H1 (cell line): ENCODE results near the gene ABCG1. TPM values are rescaled to one million over a fixed set of nuclear protein-coding genes. Genes with fewer than 3 reads are reported as not detected.

Source experiments
- CTCF ChIA-PET: fragments of 300-600 bp; sonication (Branson Sonifier 250); formaldehyde crosslinking; loops from one replicate; lab custom pipeline; 2021; ENCODE audit not compliant: partially characterized antibody; lab: Charles Lee
- POLR2A ChIA-PET: fragments of 300-600 bp; sonication (Branson Sonifier 250); formaldehyde crosslinking; loops from one replicate; lab custom pipeline; 2021; ENCODE audit warnings: inconsistent platforms; ENCODE audit not compliant: partially characterized antibody; lab: Charles Lee
- DNase-seq, 2 experiments: peaks; one replicate each; pipeline versions ENCODE4 v3.0.0 to v3.0.0-alpha.2; 2010 to 2022; ENCODE audit warnings: low spot score in 2 of 2, low read depth in 1 of 2, mixed read lengths in 1 of 2
- FAIRE-seq: peaks from 2 replicates; lab custom pipeline; 2011; peaks lifted over from hg19 to GRCh38; lab: Jason Lieb, UNC
- H2AFZ ChIP-seq: 2 replicates; pipeline ENCODE4 v1.8.1; 2012; ENCODE audit warnings: low read length, inconsistent platforms
- H2AK5ac ChIP-seq: 2 replicates; pipeline ENCODE4 v1.6.1; 2013; ENCODE audit warnings: low read depth, low read length
- H2BK120ac ChIP-seq: replicated peaks from 2 replicates; pipeline ENCODE3; 2013; ENCODE audit warnings: low read depth, low read length, inconsistent platforms
- H2BK12ac ChIP-seq: 2 replicates; pipeline ENCODE4 v1.6.1; 2013; ENCODE audit warnings: low read depth, low read length
- H2BK15ac ChIP-seq: 2 replicates; pipeline ENCODE4 v1.6.1; 2013; ENCODE audit warnings: low read length
- H2BK20ac ChIP-seq: 2 replicates; pipeline ENCODE4 v1.6.1; 2013; ENCODE audit warnings: low read length
- H2BK5ac ChIP-seq: 2 replicates; pipeline ENCODE4 v1.6.1; 2013; ENCODE audit warnings: low read depth, low read length
- H3K14ac ChIP-seq: 2 replicates; pipeline ENCODE4 v1.6.1; 2013; ENCODE audit warnings: inconsistent platforms; ENCODE audit not compliant: insufficient read length
- H3K18ac ChIP-seq: 2 replicates; pipeline ENCODE4 v1.6.1; 2013; ENCODE audit warnings: low read length; ENCODE audit errors: extremely low read depth
- H3K23ac ChIP-seq: 2 replicates; pipeline ENCODE4 v1.6.1; 2013; ENCODE audit warnings: inconsistent platforms; ENCODE audit not compliant: insufficient read length
- H3K23me2 ChIP-seq: 2 replicates; pipeline ENCODE4 v1.6.1; 2013; ENCODE audit warnings: low read depth, low read length
- H3K27ac ChIP-seq: 2 replicates; pipeline ENCODE4 v1.6.1; 2011; ENCODE audit warnings: low read depth, low read length, inconsistent platforms
- H3K27me3 ChIP-seq, 4 experiments: replicated peaks in 1 of 4; 1 replicate in 1 of 4; 2 replicates in 3 of 4; pipeline versions ENCODE4 v1.6.1 to v1.8.1; 2011 to 2013; ENCODE audit warnings: low read length in 3 of 4, mild to moderate bottlenecking in 3 of 4, inconsistent platforms in 2 of 4, mixed read lengths in 2 of 4, moderate library complexity in 1 of 4; ENCODE audit not compliant: control insufficient read depth in 3 of 4, insufficient read depth in 3 of 4; ENCODE audit errors: extremely low read depth in 1 of 4
- H3K36me3 ChIP-seq, 4 experiments: 2 replicates each; pipeline versions ENCODE4 v1.6.1 to v1.8.1; 2011 to 2013; ENCODE audit warnings: mild to moderate bottlenecking in 4 of 4, low read length in 3 of 4, moderate library complexity in 2 of 4, control low read depth in 1 of 4, inconsistent platforms in 1 of 4; ENCODE audit not compliant: insufficient read depth in 4 of 4, control insufficient read depth in 2 of 4
- H3K4ac ChIP-seq: replicated peaks from 2 replicates; pipeline ENCODE3; 2013; ENCODE audit warnings: low read length, low read depth, mixed read lengths, inconsistent platforms; ENCODE audit not compliant: insufficient read length
- H3K4me1 ChIP-seq, 4 experiments: replicated peaks in 1 of 4; 1 replicate in 1 of 4; 2 replicates in 3 of 4; pipeline versions ENCODE4 v1.6.1 to v1.8.1; 2011 to 2013; ENCODE audit warnings: low read length in 3 of 4, inconsistent platforms in 2 of 4, mixed read lengths in 1 of 4; ENCODE audit not compliant: insufficient read depth in 4 of 4, control insufficient read depth in 3 of 4
- H3K4me2 ChIP-seq, 2 experiments: 2 replicates each; pipeline versions ENCODE4 v1.6.1 to v1.8.1; 2011 to 2013; ENCODE audit warnings: low read depth in 2 of 2, low read length in 2 of 2, control low read depth in 1 of 2, inconsistent platforms in 1 of 2, mild to moderate bottlenecking in 1 of 2; ENCODE audit not compliant: insufficient read depth in 1 of 2
- H3K4me3 ChIP-seq, 4 experiments: fragments of 200-600, 300-600 bp in 1 of 4; sonication (generic), shearing (Covaris generic), sonication (Bioruptor Twin) in 1 of 4; 2 replicates each; pipeline versions ENCODE4 v1.5.1 to v1.8.1; 2011 to 2016; ENCODE audit warnings: low read length in 4 of 4, low read depth in 3 of 4, control low read depth in 2 of 4, inconsistent platforms in 2 of 4, mild to moderate bottlenecking in 2 of 4, mixed read lengths in 1 of 4, moderate library complexity in 1 of 4; ENCODE audit not compliant: insufficient read depth in 2 of 4; ENCODE audit errors: extremely low read depth in 1 of 4
- H3K56ac ChIP-seq: replicated peaks from 2 replicates; pipeline ENCODE3; 2013; ENCODE audit warnings: low read depth, mild to moderate bottlenecking, mixed read lengths, low read length, inconsistent platforms; ENCODE audit not compliant: insufficient read length
- H3K79me1 ChIP-seq: 2 replicates; pipeline ENCODE4 v1.6.1; 2013; ENCODE audit warnings: low read depth, low read length, control low read depth
- H3K79me2 ChIP-seq, 2 experiments: 2 replicates each; pipeline versions ENCODE4 v1.6.1 to v1.8.1; 2012 to 2013; ENCODE audit warnings: low read length in 2 of 2, mild to moderate bottlenecking in 2 of 2, inconsistent platforms in 1 of 2; ENCODE audit not compliant: insufficient read depth in 2 of 2, control insufficient read depth in 1 of 2
- H3K9ac ChIP-seq, 4 experiments: replicated peaks in 1 of 4; 1 replicate in 1 of 4; 2 replicates in 3 of 4; pipeline versions ENCODE4 v1.6.1 to v1.8.1; 2011 to 2013; ENCODE audit warnings: low read depth in 3 of 4, low read length in 3 of 4, control low read depth in 2 of 4, mild to moderate bottlenecking in 2 of 4, moderate library complexity in 2 of 4, inconsistent platforms in 1 of 4; ENCODE audit errors: extremely low read depth in 1 of 4
- H3K9me3 ChIP-seq, 2 experiments: 2 replicates each; pipeline versions ENCODE4 v1.6.1 to v1.8.1; 2012 to 2013; ENCODE audit warnings: mild to moderate bottlenecking in 2 of 2, moderate library complexity in 2 of 2, control low read depth in 1 of 2, inconsistent platforms in 1 of 2, low read depth in 1 of 2, low read length in 1 of 2, mixed read lengths in 1 of 2; ENCODE audit not compliant: insufficient read depth in 2 of 2
- H4K20me1 ChIP-seq, 2 experiments: replicated peaks in 1 of 2; 2 replicates each; pipeline versions ENCODE3 to v1.8.1; 2011 to 2013; ENCODE audit warnings: inconsistent platforms in 2 of 2, low read length in 2 of 2, mild to moderate bottlenecking in 1 of 2; ENCODE audit not compliant: insufficient read depth in 2 of 2, control insufficient read depth in 1 of 2
- H4K5ac ChIP-seq: 2 replicates; pipeline ENCODE4 v1.6.1; 2013; ENCODE audit warnings: low read length, low read depth, mixed read lengths, inconsistent platforms; ENCODE audit not compliant: insufficient read length
- H4K8ac ChIP-seq: 2 replicates; pipeline ENCODE4 v1.8.0; 2013; ENCODE audit warnings: mild to moderate bottlenecking, moderate library complexity, low read length, inconsistent platforms; ENCODE audit not compliant: insufficient read depth; ENCODE audit errors: extremely low read depth
- H4K91ac ChIP-seq: replicated peaks from 2 replicates; pipeline ENCODE3; 2013; ENCODE audit warnings: low read length, mixed read lengths, inconsistent platforms; ENCODE audit not compliant: insufficient read length
- CBX8 ChIP-seq: fragments of 300-800, 300-1000 bp; sonication (generic); IDR thresholded peaks from 2 replicates; pipeline ENCODE4 v1.7.1; 2016; ENCODE audit warnings: low read depth, low read length, borderline replicate concordance
- FOSL1 ChIP-seq: IDR thresholded peaks from 2 replicates; pipeline ENCODE4 v1.6.1; 2011; ENCODE audit warnings: mild to moderate bottlenecking, low read depth, low read length, moderate library complexity; ENCODE audit not compliant: insufficient read depth
- KDM1A ChIP-seq: fragments of 200-600, 300-600 bp; sonication (generic); IDR thresholded peaks from 2 replicates; pipeline ENCODE4 v1.7.1; 2016; ENCODE audit warnings: mild to moderate bottlenecking, low read length, borderline replicate concordance
- NRF1 ChIP-seq: IDR thresholded peaks from 2 replicates; pipeline ENCODE4 v1.6.1; 2011; ENCODE audit warnings: mild to moderate bottlenecking, low read depth, low read length, improper control_type of control experiment
- POLR2A ChIP-seq, 2 experiments: IDR thresholded peaks; 1 replicate in 1 of 2; 2 replicates in 1 of 2; pipeline ENCODE4 v1.6.1; 2011; ENCODE audit warnings: low read depth in 2 of 2, low read length in 2 of 2, mild to moderate bottlenecking in 2 of 2; ENCODE audit errors: control extremely low read depth in 1 of 2
- POLR2AphosphoS5 ChIP-seq: IDR thresholded peaks from 2 replicates; pipeline ENCODE4 v1.6.1; 2011; ENCODE audit warnings: low read depth, low read length
- RBBP5 ChIP-seq: IDR thresholded peaks from 2 replicates; pipeline ENCODE4 v1.7.1; 2012; ENCODE audit warnings: low read depth, mild to moderate bottlenecking, inconsistent platforms, low read length, moderate library complexity, borderline replicate concordance
- RFX5 ChIP-seq: IDR thresholded peaks from 2 replicates; pipeline ENCODE4 v1.6.1; 2011; ENCODE audit warnings: low read depth, low read length, improper control_type of control experiment, borderline replicate concordance
- TCF12 ChIP-seq: IDR thresholded peaks from 2 replicates; pipeline ENCODE4 v1.6.1; 2011; ENCODE audit warnings: low read depth, mild to moderate bottlenecking, low read length
- WGBS, 2 experiments: shearing (Covaris generic) in 1 of 2; methylation state at CpG; one replicate each; pipeline versions ENCODE4 v1.1.6 to v1.1.7; 2013 to 2015; ENCODE audit warnings: low lambda C conversion rate in 2 of 2, mixed read lengths in 2 of 2, inconsistent platforms in 1 of 2, low coverage in 1 of 2, missing lambda C conversion rate in 1 of 2; ENCODE audit not compliant: insufficient replicate concordance in 2 of 2, insufficient coverage in 1 of 2, insufficient read length in 1 of 2; ENCODE audit errors: extremely low coverage in 1 of 2, missing lambda C conversion rate in 1 of 2; 5-methylcytosine and 5-hydroxymethylcytosine counted together
- polyA plus RNA-seq, 7 experiments: library from polyadenylated mRNA; depleted of rRNA in 3 of 7; stranded (reverse) in 5 of 7; unstranded in 2 of 7; fragments of >200 nt in 5 of 7; fragments of 200-250 nt in 2 of 7; gene quantifications; 1 replicate in 5 of 7; 2 replicates in 1 of 7; 4 replicates in 1 of 7; pipeline versions ENCODE4 v1.2.1 to v1.2.3, GENCODE V29; 2011 to 2013; ENCODE audit warnings: missing spikeins in 2 of 7, mixed read lengths in 2 of 7
- total RNA-seq: library from RNA; stranded (reverse); fragmentation: NEBNext Ultra II Directional; extraction: Animal tissue kit (Norgen Biotek cat#: 25700); gene quantifications from 2 replicates; pipeline ENCODE4 v1.2.1, GENCODE V29; 2021

ABCG1 gene
- total and polyA plus RNA-seq, 2 of the 8 experiments (the other 6 are each of a cell fraction or from before 2014, with no cell fraction given): 2.1 to 4.0 TPM

- no peak overlapping the region for H3K14ac ChIP-seq
- peaks cover 8 to 25% (median 16%) of the 10 kb centered on the region in 4 experiments for H3K27me3 ChIP-seq
- POLR2A ChIA-PET: no interaction called here
- peaks cover 3% of the 10 kb centered on the region for H3K23me2 ChIP-seq
- CTCF ChIA-PET: interaction anchor here (1.2 kb wide), 1 partner anchor 18 kb away, joined by 3 read pairs; no protein-coding TSS in a partner anchor
- no peak overlapping the region for H2BK5ac ChIP-seq
- no peak overlapping the region for H3K18ac ChIP-seq
- H3K9ac ChIP-seq: no peak overlapping the region
- H3K79me2 ChIP-seq: no peaks in the 10 kb centered on the region
- no peak overlapping the region for H2BK15ac ChIP-seq
- H3K27ac ChIP-seq: no peak overlapping the region
- H2AK5ac ChIP-seq: no peak overlapping the region
- DNase-seq (no peak), FAIRE-seq (no peak)
- H3K23ac ChIP-seq: no peak overlapping the region
- peaks cover 11 to 16% of the 10 kb centered on the region in 2 experiments for H3K9me3 ChIP-seq
- no peak overlapping the region for H2BK20ac ChIP-seq
- no peak overlapping the region for H4K8ac ChIP-seq
- H2AFZ ChIP-seq: no peak overlapping the region
- H4K20me1 ChIP-seq: peaks cover 0 to under 1% of the 10 kb centered on the region in 2 experiments
- H3K4me3 ChIP-seq: no peak overlapping the region
- no peak overlapping the region for H2BK120ac ChIP-seq
- H3K4me2 ChIP-seq: no peak overlapping the region
- H3K36me3 ChIP-seq: no peaks in the 10 kb centered on the region
- 89% methylated on average over 5 of the region's 5 CpGs; no CpG with 5 or more reads in 1 of the 2 experiments for WGBS, 2 experiments
- H4K91ac ChIP-seq: no peak overlapping the region
- no peak overlapping the region for H2BK12ac ChIP-seq
- H3K56ac ChIP-seq: no peak overlapping the region
- H3K4me1 ChIP-seq: peaks cover 0 to 4% (median 1%) of the 10 kb centered on the region in 4 experiments; a peak in 3 of 7 replicates
- H3K79me1 ChIP-seq: no peaks in the 10 kb centered on the region
- TF ChIP-seq NRF1 (no peak), CBX8 (no peak), POLR2A (IDR thresholded peaks at IDR 0.05; ENCODE audit: control extremely low read depth in 1 of 2, low read depth in 2 of 2, low read length in 2 of 2) (no peak), FOSL1 (no peak), RFX5 (no peak), KDM1A (no peak), POLR2AphosphoS5 (no peak), TCF12 (no peak), RBBP5 (no peak)
- H3K4ac ChIP-seq: no peak overlapping the region
- H4K5ac ChIP-seq: no peak overlapping the region
These were observed 4.0 kb upstream of the ABCG1 start for GRCh38 chr21:42214921-42215320.
